GM19238 (cell line): ENCODE results near the gene DIPK1B.

Experiments
- DNase-seq: peaks from one replicate; pipeline ENCODE4 v3.0.0; 2011; ENCODE audit warnings: low spot score; ENCODE audit not compliant: insufficient read length

Gene DIPK1B

DNA sequence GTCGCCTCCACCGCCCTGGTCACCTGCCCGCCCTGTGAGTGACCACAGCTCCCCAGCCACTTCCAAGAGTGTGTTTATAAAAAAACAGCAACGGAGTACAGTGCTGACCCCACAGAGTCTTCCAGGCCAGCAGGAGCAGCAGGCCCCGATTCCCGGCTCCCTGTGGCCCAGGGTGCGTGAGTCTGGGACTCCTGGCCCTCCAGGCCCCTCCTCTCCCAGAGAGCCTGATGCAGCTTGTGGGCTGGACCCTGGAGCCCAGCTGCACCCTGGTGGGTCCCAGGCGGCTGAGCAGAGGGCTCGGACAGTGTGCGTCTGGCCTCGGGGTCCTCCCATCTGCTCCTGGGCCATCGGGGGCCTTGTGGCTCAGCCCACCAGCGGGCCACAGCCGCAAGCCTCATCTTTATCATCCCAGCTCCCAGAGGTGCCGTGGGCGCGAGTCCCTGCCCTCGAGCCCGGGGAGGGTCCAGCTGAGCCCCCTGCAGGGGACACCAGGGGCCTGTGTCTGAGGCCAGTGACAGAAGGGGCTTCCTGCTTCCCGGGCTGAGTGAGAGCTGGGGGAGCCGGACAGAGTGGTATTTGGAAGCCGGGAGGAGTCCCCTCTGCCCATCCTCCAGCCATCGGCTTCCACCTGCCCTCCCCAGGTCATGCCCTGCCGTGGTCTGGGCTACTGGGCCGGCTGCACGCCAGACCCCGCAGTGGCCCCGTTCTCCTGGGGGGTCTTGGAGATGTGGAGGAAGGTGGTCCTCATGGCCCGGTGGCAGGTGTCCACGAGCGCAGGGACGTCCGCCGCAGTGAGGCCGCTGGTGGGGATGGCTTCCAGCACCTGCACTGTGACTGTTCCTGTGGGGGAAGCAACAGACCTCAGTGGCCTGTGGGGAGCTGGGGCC is 39.0 kb upstream of the DIPK1B start:
- DNase-seq = no peak

- no peak for DNase-seq
Observed at GRCh38 chr9:136673975-136674785, 38.2 kb upstream of the DIPK1B start.

- no peak for DNase-seq
Observed at GRCh38 chr9:136674786-136675349, 37.5 kb upstream of the DIPK1B start.

DNA sequence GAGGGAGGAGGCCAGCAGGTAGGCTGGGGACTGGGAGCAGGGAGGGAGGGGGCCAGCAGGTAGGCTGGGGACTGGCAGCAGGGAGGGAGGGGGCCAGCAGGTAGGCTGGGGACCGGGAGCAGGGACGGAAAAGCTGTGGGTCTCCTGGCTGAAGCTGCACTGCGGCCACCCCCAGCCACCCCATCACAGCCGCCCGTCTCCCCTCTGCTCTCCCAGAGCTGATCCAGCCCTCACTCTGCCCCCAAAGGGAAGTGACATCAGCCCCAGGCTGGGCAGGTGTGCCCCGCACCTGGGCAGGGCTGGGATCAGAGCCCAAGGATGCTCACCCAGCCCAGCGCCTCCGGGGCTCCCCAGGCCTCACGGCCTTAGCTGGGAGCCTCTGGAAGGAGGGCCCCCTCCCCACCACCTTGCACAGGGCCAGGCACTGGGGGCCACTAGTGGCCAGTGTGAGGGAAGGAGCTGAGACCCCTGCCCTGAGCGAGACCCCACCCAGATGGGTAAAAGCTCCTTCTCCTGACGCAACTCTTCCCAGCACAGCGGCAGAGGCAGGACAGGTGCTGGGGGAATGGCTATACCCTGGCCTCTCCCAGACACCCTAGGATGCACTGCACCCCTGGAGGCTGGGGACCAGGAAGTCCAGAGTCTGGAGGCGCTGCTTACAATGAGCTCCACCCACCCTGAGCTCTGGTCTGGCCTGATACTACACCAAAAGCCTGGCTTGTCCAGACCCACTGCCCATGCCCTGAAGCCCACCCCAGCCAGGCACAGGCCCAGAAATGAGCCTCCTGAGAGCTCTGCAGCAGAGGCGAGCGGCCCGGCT is 36.7 kb upstream of the DIPK1B start:
- DNase-seq = no peak

- DNase-seq = no peak
Observed at GRCh38 chr9:136676297-136676794, 36.0 kb upstream of the DIPK1B start.

GRCh38 chr9:136676920-136677686 is 35.3 kb upstream of the DIPK1B start:
- no peak for DNase-seq

- no peak for DNase-seq
Observed at GRCh38 chr9:136678034-136678433, 34.3 kb upstream of the DIPK1B start.

GRCh38 chr9:136678624-136679023 is 33.7 kb upstream of the DIPK1B start:
- no peak for DNase-seq

GRCh38 chr9:136679431-136679941 is 32.9 kb upstream of the DIPK1B start:
- no peak for DNase-seq

GRCh38 chr9:136681029-136681428 is 31.3 kb upstream of the DIPK1B start:
- no peak for DNase-seq

DNA sequence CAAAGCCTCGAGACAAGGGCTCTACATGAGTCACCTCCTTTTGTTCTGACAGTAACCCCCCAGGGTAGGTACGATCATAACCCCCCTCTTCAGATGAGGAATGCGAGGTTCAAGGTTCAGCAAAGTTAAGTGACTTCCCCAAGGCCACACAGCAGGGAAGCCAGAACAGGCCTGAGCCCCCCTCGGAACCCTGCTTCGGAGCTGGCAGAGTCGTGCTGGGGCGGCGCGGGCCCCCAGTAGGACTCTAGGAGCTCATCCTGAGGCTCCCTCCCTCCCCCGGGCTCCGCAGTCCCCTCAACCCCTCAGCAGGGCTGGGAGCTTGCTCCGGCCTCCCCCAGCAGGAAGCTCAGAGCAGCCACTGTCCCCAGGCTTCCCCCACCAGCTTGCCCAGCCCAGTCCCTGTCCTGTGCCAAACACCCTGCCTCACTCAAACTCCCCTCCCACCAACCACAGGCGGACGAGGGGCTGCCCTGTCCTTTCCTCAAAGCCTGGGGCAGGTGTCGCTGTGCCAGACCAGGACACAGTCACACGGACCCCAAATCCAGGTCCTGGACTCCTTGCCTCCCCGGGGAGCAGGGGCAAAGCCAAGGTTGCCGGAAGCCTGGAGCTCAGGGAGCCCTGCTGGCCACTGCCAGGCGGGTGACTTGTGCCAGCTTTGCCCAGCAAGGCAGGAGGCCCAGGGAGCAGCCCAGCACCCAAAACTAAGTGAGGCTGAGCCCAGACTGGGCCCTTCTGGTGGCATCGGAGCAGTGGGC is 30.2 kb upstream of the DIPK1B start:
- no peak for DNase-seq

- DNase-seq = no peak
Observed at GRCh38 chr9:136682710-136683109, 29.7 kb upstream of the DIPK1B start.

- DNase-seq = no peak
Observed at GRCh38 chr9:136683173-136683745, 29.1 kb upstream of the DIPK1B start.

GRCh38 chr9:136683755-136684154 is 28.6 kb upstream of the DIPK1B start:
- no peak for DNase-seq

DNA sequence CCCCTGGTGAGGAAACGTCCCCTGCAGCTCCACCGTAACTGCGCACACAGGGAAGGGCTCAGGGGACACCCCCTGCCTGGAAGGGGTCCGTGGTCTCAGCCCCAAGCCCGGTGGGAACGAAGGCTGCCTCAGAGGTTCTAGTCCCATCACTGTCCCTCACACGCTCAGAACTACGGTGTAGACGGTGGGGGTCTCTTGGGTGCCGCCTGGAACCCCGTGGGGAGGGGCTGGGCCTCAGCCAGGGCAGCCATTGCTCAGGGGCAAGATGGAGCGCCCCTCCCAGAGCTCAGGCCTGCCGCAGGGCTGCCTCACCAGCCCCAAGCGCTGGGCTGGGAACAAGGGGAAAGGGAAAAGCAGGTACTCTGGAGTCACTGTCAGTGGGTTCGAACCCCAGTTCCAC is 28.0 kb upstream of the DIPK1B start:
- no peak for DNase-seq

GRCh38 chr9:136684799-136685198 is 27.6 kb upstream of the DIPK1B start:
- no peak for DNase-seq

GRCh38 chr9:136685216-136685615 is 27.2 kb upstream of the DIPK1B start:
- no peak for DNase-seq

GRCh38 chr9:136685790-136686533 is 26.4 kb upstream of the DIPK1B start:
- DNase-seq = no peak

DNA sequence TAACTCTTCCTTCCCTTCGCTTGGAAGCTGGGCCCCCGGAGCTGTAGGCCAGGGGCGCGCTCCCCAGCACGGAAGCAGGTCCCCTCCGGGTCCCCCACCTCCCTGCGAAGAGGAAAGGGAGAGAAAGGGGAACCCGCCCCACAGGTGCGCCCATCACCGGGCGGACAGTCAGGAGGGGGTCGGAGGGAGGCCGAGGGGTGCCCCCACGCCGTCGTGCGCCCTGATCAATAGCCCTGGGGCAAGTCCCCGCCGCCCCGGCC is 25.9 kb upstream of the DIPK1B start:
- no peak for DNase-seq
